H1 (cell line): Measurements from ENCODE around the gene ZNF317. TPM values are rescaled to one million over a fixed set of nuclear protein-coding genes. Genes with fewer than 3 reads are reported as not detected.

Source experiments
- CTCF ChIA-PET: fragments of 300-600 bp; sonication (Branson Sonifier 250); formaldehyde crosslinking; loops from one replicate; lab custom pipeline; 2021; ENCODE audit not compliant: partially characterized antibody; lab: Charles Lee
- POLR2A ChIA-PET: fragments of 300-600 bp; sonication (Branson Sonifier 250); formaldehyde crosslinking; loops from one replicate; lab custom pipeline; 2021; ENCODE audit warnings: inconsistent platforms; ENCODE audit not compliant: partially characterized antibody; lab: Charles Lee
- DNase-seq, 2 experiments: peaks; one replicate each; pipeline versions ENCODE4 v3.0.0 to v3.0.0-alpha.2; 2010 to 2022; ENCODE audit warnings: low spot score in 2 of 2, low read depth in 1 of 2, mixed read lengths in 1 of 2
- FAIRE-seq: peaks from 2 replicates; lab custom pipeline; 2011; peaks lifted over from hg19 to GRCh38; lab: Jason Lieb, UNC
- H2AFZ ChIP-seq: 2 replicates; pipeline ENCODE4 v1.8.1; 2012; ENCODE audit warnings: low read length, inconsistent platforms
- H2AK5ac ChIP-seq: 2 replicates; pipeline ENCODE4 v1.6.1; 2013; ENCODE audit warnings: low read depth, low read length
- H2BK120ac ChIP-seq: replicated peaks from 2 replicates; pipeline ENCODE3; 2013; ENCODE audit warnings: low read depth, low read length, inconsistent platforms
- H2BK12ac ChIP-seq: 2 replicates; pipeline ENCODE4 v1.6.1; 2013; ENCODE audit warnings: low read depth, low read length
- H2BK15ac ChIP-seq: 2 replicates; pipeline ENCODE4 v1.6.1; 2013; ENCODE audit warnings: low read length
- H2BK20ac ChIP-seq: 2 replicates; pipeline ENCODE4 v1.6.1; 2013; ENCODE audit warnings: low read length
- H2BK5ac ChIP-seq: 2 replicates; pipeline ENCODE4 v1.6.1; 2013; ENCODE audit warnings: low read depth, low read length
- H3K14ac ChIP-seq: 2 replicates; pipeline ENCODE4 v1.6.1; 2013; ENCODE audit warnings: inconsistent platforms; ENCODE audit not compliant: insufficient read length
- H3K18ac ChIP-seq: 2 replicates; pipeline ENCODE4 v1.6.1; 2013; ENCODE audit warnings: low read length; ENCODE audit errors: extremely low read depth
- H3K23ac ChIP-seq: 2 replicates; pipeline ENCODE4 v1.6.1; 2013; ENCODE audit warnings: inconsistent platforms; ENCODE audit not compliant: insufficient read length
- H3K23me2 ChIP-seq: 2 replicates; pipeline ENCODE4 v1.6.1; 2013; ENCODE audit warnings: low read depth, low read length
- H3K27ac ChIP-seq: 2 replicates; pipeline ENCODE4 v1.6.1; 2011; ENCODE audit warnings: low read depth, low read length, inconsistent platforms
- H3K27me3 ChIP-seq, 4 experiments: replicated peaks in 1 of 4; 1 replicate in 1 of 4; 2 replicates in 3 of 4; pipeline versions ENCODE4 v1.6.1 to v1.8.1; 2011 to 2013; ENCODE audit warnings: low read length in 3 of 4, mild to moderate bottlenecking in 3 of 4, inconsistent platforms in 2 of 4, mixed read lengths in 2 of 4, moderate library complexity in 1 of 4; ENCODE audit not compliant: control insufficient read depth in 3 of 4, insufficient read depth in 3 of 4; ENCODE audit errors: extremely low read depth in 1 of 4
- H3K36me3 ChIP-seq, 4 experiments: 2 replicates each; pipeline versions ENCODE4 v1.6.1 to v1.8.1; 2011 to 2013; ENCODE audit warnings: mild to moderate bottlenecking in 4 of 4, low read length in 3 of 4, moderate library complexity in 2 of 4, control low read depth in 1 of 4, inconsistent platforms in 1 of 4; ENCODE audit not compliant: insufficient read depth in 4 of 4, control insufficient read depth in 2 of 4
- H3K4ac ChIP-seq: replicated peaks from 2 replicates; pipeline ENCODE3; 2013; ENCODE audit warnings: low read length, low read depth, mixed read lengths, inconsistent platforms; ENCODE audit not compliant: insufficient read length
- H3K4me1 ChIP-seq, 4 experiments: replicated peaks in 1 of 4; 1 replicate in 1 of 4; 2 replicates in 3 of 4; pipeline versions ENCODE4 v1.6.1 to v1.8.1; 2011 to 2013; ENCODE audit warnings: low read length in 3 of 4, inconsistent platforms in 2 of 4, mixed read lengths in 1 of 4; ENCODE audit not compliant: insufficient read depth in 4 of 4, control insufficient read depth in 3 of 4
- H3K4me2 ChIP-seq, 2 experiments: 2 replicates each; pipeline versions ENCODE4 v1.6.1 to v1.8.1; 2011 to 2013; ENCODE audit warnings: low read depth in 2 of 2, low read length in 2 of 2, control low read depth in 1 of 2, inconsistent platforms in 1 of 2, mild to moderate bottlenecking in 1 of 2; ENCODE audit not compliant: insufficient read depth in 1 of 2
- H3K4me3 ChIP-seq, 4 experiments: fragments of 200-600, 300-600 bp in 1 of 4; sonication (generic), shearing (Covaris generic), sonication (Bioruptor Twin) in 1 of 4; 2 replicates each; pipeline versions ENCODE4 v1.5.1 to v1.8.1; 2011 to 2016; ENCODE audit warnings: low read length in 4 of 4, low read depth in 3 of 4, control low read depth in 2 of 4, inconsistent platforms in 2 of 4, mild to moderate bottlenecking in 2 of 4, mixed read lengths in 1 of 4, moderate library complexity in 1 of 4; ENCODE audit not compliant: insufficient read depth in 2 of 4; ENCODE audit errors: extremely low read depth in 1 of 4
- H3K56ac ChIP-seq: replicated peaks from 2 replicates; pipeline ENCODE3; 2013; ENCODE audit warnings: low read depth, mild to moderate bottlenecking, mixed read lengths, low read length, inconsistent platforms; ENCODE audit not compliant: insufficient read length
- H3K79me1 ChIP-seq: 2 replicates; pipeline ENCODE4 v1.6.1; 2013; ENCODE audit warnings: low read depth, low read length, control low read depth
- H3K79me2 ChIP-seq, 2 experiments: 2 replicates each; pipeline versions ENCODE4 v1.6.1 to v1.8.1; 2012 to 2013; ENCODE audit warnings: low read length in 2 of 2, mild to moderate bottlenecking in 2 of 2, inconsistent platforms in 1 of 2; ENCODE audit not compliant: insufficient read depth in 2 of 2, control insufficient read depth in 1 of 2
- H3K9ac ChIP-seq, 4 experiments: replicated peaks in 1 of 4; 1 replicate in 1 of 4; 2 replicates in 3 of 4; pipeline versions ENCODE4 v1.6.1 to v1.8.1; 2011 to 2013; ENCODE audit warnings: low read depth in 3 of 4, low read length in 3 of 4, control low read depth in 2 of 4, mild to moderate bottlenecking in 2 of 4, moderate library complexity in 2 of 4, inconsistent platforms in 1 of 4; ENCODE audit errors: extremely low read depth in 1 of 4
- H3K9me3 ChIP-seq, 2 experiments: 2 replicates each; pipeline versions ENCODE4 v1.6.1 to v1.8.1; 2012 to 2013; ENCODE audit warnings: mild to moderate bottlenecking in 2 of 2, moderate library complexity in 2 of 2, control low read depth in 1 of 2, inconsistent platforms in 1 of 2, low read depth in 1 of 2, low read length in 1 of 2, mixed read lengths in 1 of 2; ENCODE audit not compliant: insufficient read depth in 2 of 2
- H4K20me1 ChIP-seq, 2 experiments: replicated peaks in 1 of 2; 2 replicates each; pipeline versions ENCODE3 to v1.8.1; 2011 to 2013; ENCODE audit warnings: inconsistent platforms in 2 of 2, low read length in 2 of 2, mild to moderate bottlenecking in 1 of 2; ENCODE audit not compliant: insufficient read depth in 2 of 2, control insufficient read depth in 1 of 2
- H4K5ac ChIP-seq: 2 replicates; pipeline ENCODE4 v1.6.1; 2013; ENCODE audit warnings: low read length, low read depth, mixed read lengths, inconsistent platforms; ENCODE audit not compliant: insufficient read length
- H4K8ac ChIP-seq: 2 replicates; pipeline ENCODE4 v1.8.0; 2013; ENCODE audit warnings: mild to moderate bottlenecking, moderate library complexity, low read length, inconsistent platforms; ENCODE audit not compliant: insufficient read depth; ENCODE audit errors: extremely low read depth
- H4K91ac ChIP-seq: replicated peaks from 2 replicates; pipeline ENCODE3; 2013; ENCODE audit warnings: low read length, mixed read lengths, inconsistent platforms; ENCODE audit not compliant: insufficient read length
- CBX8 ChIP-seq: fragments of 300-800, 300-1000 bp; sonication (generic); IDR thresholded peaks from 2 replicates; pipeline ENCODE4 v1.7.1; 2016; ENCODE audit warnings: low read depth, low read length, borderline replicate concordance
- EP300 ChIP-seq, 2 experiments: IDR thresholded peaks; 1 replicate in 1 of 2; 2 replicates in 1 of 2; pipeline ENCODE4 v1.6.1; 2011 to 2012; ENCODE audit warnings: low read depth in 2 of 2, low read length in 2 of 2, mild to moderate bottlenecking in 2 of 2, borderline replicate concordance in 1 of 2, inconsistent platforms in 1 of 2, moderate library complexity in 1 of 2
- RAD21 ChIP-seq, 2 experiments: IDR thresholded peaks in 1 of 2; conservative IDR thresholded peaks in 1 of 2; 2 replicates each; pipeline ENCODE4 v1.6.1; 2011; ENCODE audit warnings: low read depth in 2 of 2, low read length in 2 of 2, improper control_type of control experiment in 1 of 2, inconsistent platforms in 1 of 2, mild to moderate bottlenecking in 1 of 2, moderate library complexity in 1 of 2
- RFX5 ChIP-seq: IDR thresholded peaks from 2 replicates; pipeline ENCODE4 v1.6.1; 2011; ENCODE audit warnings: low read depth, low read length, improper control_type of control experiment, borderline replicate concordance
- SIN3A ChIP-seq, 2 experiments: IDR thresholded peaks in 1 of 2; conservative IDR thresholded peaks in 1 of 2; 2 replicates each; pipeline ENCODE4 v1.6.1; 2011 to 2012; ENCODE audit warnings: low read length in 2 of 2, improper control_type of control experiment in 1 of 2, low read depth in 1 of 2, mild to moderate bottlenecking in 1 of 2
- SIX5 ChIP-seq: IDR thresholded peaks from 2 replicates; pipeline ENCODE4 v1.6.1; 2011; ENCODE audit warnings: mild to moderate bottlenecking, low read depth, low read length
- SRF ChIP-seq: IDR thresholded peaks from 2 replicates; pipeline ENCODE4 v1.6.1; 2011; ENCODE audit warnings: mild to moderate bottlenecking, low read depth, low read length, moderate library complexity
- WGBS, 2 experiments: shearing (Covaris generic) in 1 of 2; methylation state at CpG; one replicate each; pipeline versions ENCODE4 v1.1.6 to v1.1.7; 2013 to 2015; ENCODE audit warnings: low lambda C conversion rate in 2 of 2, mixed read lengths in 2 of 2, inconsistent platforms in 1 of 2, low coverage in 1 of 2, missing lambda C conversion rate in 1 of 2; ENCODE audit not compliant: insufficient replicate concordance in 2 of 2, insufficient coverage in 1 of 2, insufficient read length in 1 of 2; ENCODE audit errors: extremely low coverage in 1 of 2, missing lambda C conversion rate in 1 of 2; 5-methylcytosine and 5-hydroxymethylcytosine counted together
- polyA plus RNA-seq, 7 experiments: library from polyadenylated mRNA; depleted of rRNA in 3 of 7; stranded (reverse) in 5 of 7; unstranded in 2 of 7; fragments of >200 nt in 5 of 7; fragments of 200-250 nt in 2 of 7; gene quantifications; 1 replicate in 5 of 7; 2 replicates in 1 of 7; 4 replicates in 1 of 7; pipeline versions ENCODE4 v1.2.1 to v1.2.3, GENCODE V29; 2011 to 2013; ENCODE audit warnings: missing spikeins in 2 of 7, mixed read lengths in 2 of 7
- total RNA-seq: library from RNA; stranded (reverse); fragmentation: NEBNext Ultra II Directional; extraction: Animal tissue kit (Norgen Biotek cat#: 25700); gene quantifications from 2 replicates; pipeline ENCODE4 v1.2.1, GENCODE V29; 2021

ZNF317 gene
- total and polyA plus RNA-seq, 2 of the 8 experiments (the other 6 are each of a cell fraction or from before 2014, with no cell fraction given): 22.6 to 41.5 TPM

- no peak for FAIRE-seq
- H3K4ac ChIP-seq: no peak overlapping the region
- no peak overlapping the region for H3K14ac ChIP-seq
- no peak overlapping the region for H3K27ac ChIP-seq
- no peak overlapping the region for H2BK12ac ChIP-seq
- no peaks in the 10 kb centered on the region for H3K4me1 ChIP-seq
- no peak overlapping the region; a peak in 1 of 7 replicates for H3K9ac ChIP-seq
- peaks cover 23 to 76% (median 51%) of the 10 kb centered on the region in 4 experiments for H3K36me3 ChIP-seq
- no peak overlapping the region for H2BK15ac ChIP-seq
- no peak overlapping the region for H3K4me2 ChIP-seq
- peaks cover 11% of the 10 kb centered on the region for H3K79me1 ChIP-seq
- no peak overlapping the region for H3K4me3 ChIP-seq
- H4K8ac ChIP-seq: no peak overlapping the region
- no peak overlapping the region for H4K5ac ChIP-seq
- no peak overlapping the region for H3K18ac ChIP-seq
- peaks cover 29 to 67% of the 10 kb centered on the region in 2 experiments for H3K79me2 ChIP-seq
- ChIA-PET CTCF (no interaction called here), POLR2A (no interaction called here)
- no peaks in the 10 kb centered on the region for H3K23me2 ChIP-seq
- H3K56ac ChIP-seq: no peak overlapping the region
- H3K9me3 ChIP-seq: peaks cover 15 to 25% of the 10 kb centered on the region in 2 experiments
- no peak overlapping the region for H4K91ac ChIP-seq
- H3K23ac ChIP-seq: no peak overlapping the region
- no peak for TF ChIP-seq RFX5
- no peak for TF ChIP-seq CBX8
- no peak for TF ChIP-seq RAD21 (IDR thresholded peaks at IDR 0.05 in 1 of 2, conservative IDR thresholded peaks at IDR 0.05 in 1 of 2; ENCODE audit: low read depth in 2 of 2, low read length in 2 of 2)
- TF ChIP-seq SIN3A (conservative IDR thresholded peaks at IDR 0.05 in 1 of 2, IDR thresholded peaks at IDR 0.05 in 1 of 2; ENCODE audit: low read depth in 1 of 2, low read length in 2 of 2): no peak
- no peak for TF ChIP-seq SRF
- TF ChIP-seq SIX5: no peak
- no peak for TF ChIP-seq EP300 (IDR thresholded peaks at IDR 0.05; ENCODE audit: borderline replicate concordance in 1 of 2, low read depth in 2 of 2, low read length in 2 of 2)
- H2AK5ac ChIP-seq: no peak overlapping the region
- H2BK20ac ChIP-seq: no peak overlapping the region
- no peak overlapping the region for H2AFZ ChIP-seq
- H2BK120ac ChIP-seq: no peak overlapping the region
- no peak for DNase-seq
- 89% methylated on average over 4 of the region's 4 CpGs; no CpG with 5 or more reads in 1 of the 2 experiments for WGBS, 2 experiments
- H3K27me3 ChIP-seq: no peaks in the 10 kb centered on the region
- H2BK5ac ChIP-seq: no peak overlapping the region
- H4K20me1 ChIP-seq: peaks cover 3 to 11% of the 10 kb centered on the region in 2 experiments
These were observed 15.4 kb downstream of the ZNF317 start for GRCh38 chr19:9155591-9155990.
